SU-DHL-6 (cell line): ENCODE results near the gene CHRND.

Experiments
- H2AFZ ChIP-seq: fragments of 200-600 bp; sonication (generic); 2 replicates; pipeline ENCODE4 v1.6.1; 2014; ENCODE audit warnings: low read depth, mild to moderate bottlenecking, moderate library complexity, mixed read lengths, antibody characterized with exemption, low read length; ENCODE audit not compliant: severe bottlenecking
- H3F3A ChIP-seq: fragments of 200-600 bp; shearing (Covaris generic); 2 replicates; pipeline ENCODE4 v1.6.0; 2016; ENCODE audit warnings: antibody characterized with exemption, mild to moderate bottlenecking; ENCODE audit not compliant: insufficient read depth
- H3K27ac ChIP-seq: fragments of 200-600 bp; sonication (generic); 2 replicates; pipeline ENCODE4 v1.5.1; 2016; ENCODE audit warnings: low read depth, mild to moderate bottlenecking, low read length, moderate library complexity, mixed read lengths
- H3K27me3 ChIP-seq: fragments of 200-600 bp; sonication (generic), shearing (Covaris generic); 2 replicates; pipeline ENCODE4 v1.6.0; 2014; ENCODE audit warnings: mild to moderate bottlenecking, low read length
- H3K36me3 ChIP-seq: fragments of 200-600 bp; sonication (generic); 2 replicates; pipeline ENCODE4 v1.6.1; 2014; ENCODE audit warnings: mild to moderate bottlenecking, low read length, mixed read lengths
- H3K4me2 ChIP-seq: fragments of 300-600, 200-600 bp; shearing (Covaris generic), sonication (generic); 2 replicates; pipeline ENCODE4 v1.6.0; 2014; ENCODE audit warnings: low read length, low read depth, mild to moderate bottlenecking; ENCODE audit not compliant: poor library complexity, severe bottlenecking
- H3K4me3 ChIP-seq: fragments of 200-600 bp; sonication (generic); 2 replicates; pipeline ENCODE4 v1.5.1; 2014; ENCODE audit warnings: antibody characterized with exemption, low read length, mild to moderate bottlenecking, mixed read lengths; ENCODE audit not compliant: insufficient read depth, poor library complexity, severe bottlenecking
- H3K79me2 ChIP-seq: fragments of 200-600 bp; sonication (generic); 2 replicates; pipeline ENCODE4 v1.6.1; 2014; ENCODE audit warnings: mild to moderate bottlenecking, low read length, moderate library complexity; ENCODE audit not compliant: insufficient read depth
- H3K9ac ChIP-seq: fragments of 200-600 bp; sonication (generic); 2 replicates; pipeline ENCODE4 v1.7.0; 2014; ENCODE audit warnings: mild to moderate bottlenecking, low read length
- H3K9me2 ChIP-seq: fragments of 200-600 bp; sonication (generic); replicated peaks from 2 replicates; pipeline ENCODE4 v1.6.1; 2014; ENCODE audit warnings: low read length; ENCODE audit not compliant: insufficient read depth
- H3K9me3 ChIP-seq: fragments of 200-600 bp; sonication (generic); 2 replicates; pipeline ENCODE4 v1.6.1; 2014; ENCODE audit warnings: low read length, mixed read lengths; ENCODE audit not compliant: insufficient read depth
- H4K20me1 ChIP-seq: fragments of 200-600 bp; sonication (generic); 2 replicates; pipeline ENCODE4 v1.6.1; 2014; ENCODE audit warnings: low read depth, mild to moderate bottlenecking, antibody characterized with exemption, low read length, moderate library complexity, mixed read lengths
- CTCF ChIP-seq: fragments of 200-600 bp; sonication (generic); IDR thresholded peaks from one replicate; pipeline ENCODE4 v1.5.1; 2017; ENCODE audit warnings: antibody characterized with exemption, mild to moderate bottlenecking, low read length, moderate library complexity; ENCODE audit not compliant: insufficient read depth, poor library complexity, severe bottlenecking
- EZH2phosphoT487 ChIP-seq: fragments of 200-600 bp; sonication (generic), shearing (Covaris generic); conservative IDR thresholded peaks from 2 replicates; pipeline ENCODE4 v1.6.1; 2018; ENCODE audit warnings: mild to moderate bottlenecking, antibody characterized with exemption, low read length, moderate library complexity, mixed read lengths

CHRND gene

DNA sequence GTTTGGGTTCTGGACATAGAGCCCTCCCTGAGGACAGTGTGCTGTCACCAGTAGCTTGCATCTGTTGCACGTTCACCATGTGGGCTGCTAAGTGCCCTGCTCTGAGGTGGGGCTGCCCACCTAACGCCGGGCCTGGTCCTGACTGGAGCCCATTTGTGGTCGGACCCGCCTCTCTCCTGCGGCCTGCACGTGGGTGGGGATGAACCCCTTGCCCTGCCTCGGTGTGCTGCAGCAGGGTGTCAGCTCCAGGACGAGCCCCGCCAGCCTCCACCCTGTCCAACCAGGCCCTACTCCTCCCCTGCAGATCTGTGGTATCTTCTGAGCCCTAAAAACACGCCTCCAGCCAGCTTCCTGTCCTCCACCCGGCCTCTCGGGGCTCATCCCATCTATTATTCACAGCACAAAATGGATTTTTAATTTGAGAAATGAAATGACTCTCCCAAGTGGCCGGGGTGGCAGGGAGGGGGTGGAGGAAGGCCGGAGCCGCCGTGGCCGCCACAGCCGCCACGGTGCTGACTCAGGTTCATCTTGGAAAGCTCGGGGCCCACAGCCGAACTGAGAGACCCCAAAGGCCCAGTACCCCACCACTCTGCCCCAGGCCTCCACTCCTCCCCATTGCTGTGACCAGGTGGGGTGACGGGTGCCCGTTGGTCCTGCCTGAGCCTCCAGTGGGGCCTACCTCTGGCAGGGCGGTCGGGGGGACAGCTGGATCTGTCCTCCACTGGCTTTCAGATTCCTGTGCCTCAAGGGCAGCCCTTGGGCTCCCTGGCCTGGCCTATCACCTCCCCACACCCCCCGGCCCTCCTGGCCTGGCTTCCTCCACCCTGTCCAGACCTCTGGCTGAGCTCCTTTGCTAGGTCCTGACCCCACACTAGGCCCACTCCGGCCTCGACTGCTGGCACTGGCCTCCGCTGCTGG, 35.5 kb upstream of the CHRND start:
- H3K27me3 ChIP-seq = no peaks in the 10 kb centered on the region
- no peaks in the 10 kb centered on the region for H3K36me3 ChIP-seq
- H2AFZ ChIP-seq = no peak overlapping the region
- TF ChIP-seq EZH2phosphoT487 = no peak
- TF ChIP-seq CTCF = no peak
- H3K9ac ChIP-seq = no peak overlapping the region
- no peaks in the 10 kb centered on the region for H4K20me1 ChIP-seq
- H3K4me3 ChIP-seq = no peak overlapping the region
- no peaks in the 10 kb centered on the region for H3F3A ChIP-seq
- H3K79me2 ChIP-seq = no peaks in the 10 kb centered on the region
- H3K27ac ChIP-seq = no peak overlapping the region
- H3K4me2 ChIP-seq = no peak overlapping the region
- H3K9me2 ChIP-seq = no peaks in the 10 kb centered on the region
- no peaks in the 10 kb centered on the region for H3K9me3 ChIP-seq

GRCh38 chr2:232491139-232491780, 34.7 kb upstream of the CHRND start:
- H3K9ac ChIP-seq = no peak overlapping the region
- no peak overlapping the region for H3K27ac ChIP-seq
- no peaks in the 10 kb centered on the region for H3K27me3 ChIP-seq
- no peak overlapping the region for H3K4me2 ChIP-seq
- no peaks in the 10 kb centered on the region for H4K20me1 ChIP-seq
- TF ChIP-seq CTCF (no peak), EZH2phosphoT487 (no peak)
- no peaks in the 10 kb centered on the region for H3K9me2 ChIP-seq
- H3K9me3 ChIP-seq = no peaks in the 10 kb centered on the region
- H3K4me3 ChIP-seq = no peak overlapping the region
- H3K36me3 ChIP-seq = no peaks in the 10 kb centered on the region
- H2AFZ ChIP-seq = no peak overlapping the region
- no peaks in the 10 kb centered on the region for H3F3A ChIP-seq
- no peaks in the 10 kb centered on the region for H3K79me2 ChIP-seq

DNA sequence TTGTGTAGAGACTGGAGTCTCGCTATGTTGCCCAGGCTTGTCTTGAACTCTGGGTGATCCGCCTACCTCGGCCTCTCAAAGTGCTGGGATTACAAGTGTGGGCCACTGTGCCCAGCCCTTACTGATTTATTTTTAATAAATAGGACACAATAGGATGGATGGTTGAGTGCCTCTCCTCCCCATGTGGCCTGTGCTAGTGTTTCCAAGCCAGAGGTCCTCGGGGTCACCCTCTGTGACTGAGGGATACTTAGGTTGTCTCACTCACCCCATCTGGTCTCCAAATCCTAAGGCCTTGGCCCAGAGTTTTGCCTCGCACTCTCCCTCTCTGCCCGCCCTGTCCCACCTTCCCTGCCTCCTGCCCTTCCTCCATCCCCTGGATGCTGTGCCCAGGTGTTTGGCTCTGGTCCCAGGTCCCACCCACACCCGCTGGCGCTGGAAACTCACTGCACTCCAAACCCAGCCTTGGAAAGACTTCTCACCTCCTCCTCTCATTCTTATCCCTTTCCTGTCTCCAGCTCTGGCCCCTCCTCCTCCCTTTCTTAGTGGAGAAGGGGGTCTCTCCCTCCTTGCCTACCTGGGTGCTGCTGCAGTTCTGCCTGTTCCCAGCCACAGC, 33.6 kb upstream of the CHRND start:
- no peak overlapping the region for H3K4me3 ChIP-seq
- H3K4me2 ChIP-seq = no peak overlapping the region
- no peaks in the 10 kb centered on the region for H3K27me3 ChIP-seq
- no peaks in the 10 kb centered on the region for H3K9me2 ChIP-seq
- no peak overlapping the region for H3K27ac ChIP-seq
- no peaks in the 10 kb centered on the region for H4K20me1 ChIP-seq
- H3K79me2 ChIP-seq = no peaks in the 10 kb centered on the region
- H3K9ac ChIP-seq = no peak overlapping the region
- H3F3A ChIP-seq = no peaks in the 10 kb centered on the region
- H3K36me3 ChIP-seq = no peaks in the 10 kb centered on the region
- no peak for TF ChIP-seq CTCF
- no peak for TF ChIP-seq EZH2phosphoT487
- H2AFZ ChIP-seq = no peak overlapping the region
- no peaks in the 10 kb centered on the region for H3K9me3 ChIP-seq
